Erythroblast (primary cell): ENCODE measurements around the gene TMEM170A.

Source experiments
- GATA1 ChIP-seq: IDR thresholded peaks from 2 replicates; pipeline ENCODE4 v1.6.1; 2011; ENCODE audit warnings: low read depth, mild to moderate bottlenecking, control low read depth, low read length, moderate library complexity
- POLR2A ChIP-seq: IDR thresholded peaks from 2 replicates; pipeline ENCODE4 v1.6.1; 2011; ENCODE audit warnings: mild to moderate bottlenecking, low read length

- TF ChIP-seq POLR2A: no peak
- TF ChIP-seq GATA1: no peak
Measured at GRCh38 chr16:75420987-75421819, 43.3 kb downstream of the TMEM170A start.
